Suprapubic skin (tissue), 4 donors: ENCODE results near the gene GPD1L.

Experiments
- POLR2A ChIP-seq, 2 donors: fragments of 450-650 bp; IDR thresholded peaks; one replicate each; pipeline ENCODE4 v1.6.1; 2017; ENCODE audit warnings: antibody characterized with exemption in 2 of 2, mild to moderate bottlenecking in 2 of 2, moderate library complexity in 2 of 2
- POLR2AphosphoS5 ChIP-seq, 3 donors: sonication (generic); formaldehyde crosslinking; IDR thresholded peaks; one replicate each; pipeline ENCODE4 v1.6.1; 2017; ENCODE audit warnings: antibody characterized with exemption in 3 of 3

DNA sequence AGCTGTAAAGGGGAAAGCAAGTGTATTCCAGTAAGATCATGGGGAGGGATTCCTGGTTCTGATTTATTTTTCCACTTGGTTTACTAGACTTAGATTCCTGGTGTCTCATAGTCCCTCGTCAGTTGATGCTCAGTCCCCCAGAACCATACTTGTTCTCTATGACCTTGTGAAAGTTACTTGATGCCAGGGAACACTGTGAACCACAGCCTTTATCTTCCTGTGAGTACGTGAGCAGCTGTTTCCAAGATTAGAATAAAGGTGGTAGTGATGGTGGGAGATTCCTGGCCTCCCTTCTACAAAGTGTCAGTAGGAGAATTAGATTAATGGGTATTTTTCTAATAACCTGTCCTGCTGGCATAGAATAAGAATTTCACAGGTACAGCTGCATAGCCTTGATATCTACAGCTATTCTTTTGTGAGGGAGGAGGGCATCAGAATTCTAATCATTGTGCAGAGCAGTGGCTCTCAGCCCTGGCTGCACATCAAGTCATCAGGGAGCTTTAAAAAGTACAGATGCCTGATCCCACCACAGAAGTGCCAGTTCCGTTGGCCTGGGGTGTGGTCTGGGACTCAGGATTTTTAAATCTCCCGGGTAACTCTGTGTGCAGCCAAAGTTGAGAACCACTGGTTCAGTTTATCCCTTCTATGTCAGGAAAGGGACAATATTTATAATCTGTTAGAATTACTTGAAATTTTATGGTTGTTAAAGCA lies 20.0 kb downstream of the GPD1L start:
- no peak for TF ChIP-seq POLR2A (IDR thresholded peaks at IDR 0.05)
- TF ChIP-seq POLR2AphosphoS5 (IDR thresholded peaks at IDR 0.05), result no peak
